NCI-H146 treated with DMSO at 0.1 percent for 48 hours (cell line): ENCODE results near the gene ATP11B.

Experiments used
- DNase-seq: peaks from one replicate; lab custom pipeline; 2025; ENCODE audit not compliant: unreplicated experiment; lab: John Stamatoyannopoulos, UW

Gene ATP11B

DNA sequence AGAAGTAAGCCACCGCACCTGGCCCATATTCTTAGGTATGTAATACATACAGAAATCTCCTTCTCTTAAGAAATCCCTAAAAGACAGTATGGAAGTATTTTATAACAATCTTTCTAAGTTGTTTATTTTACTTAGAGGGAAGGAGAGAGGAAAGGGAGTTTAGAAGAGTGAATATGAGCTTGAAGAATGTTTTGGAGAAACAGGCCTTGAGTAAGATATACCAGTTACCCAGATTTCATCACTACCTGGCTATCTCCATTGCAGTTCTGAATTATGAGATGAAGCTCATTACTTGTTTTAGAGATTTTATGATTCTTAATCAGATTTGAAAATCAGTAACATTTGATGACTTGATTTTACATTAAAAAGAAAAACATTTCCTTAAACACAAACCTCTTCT lies 115.2 kb downstream of the ATP11B start:
- DNase-seq = no peak

DNA sequence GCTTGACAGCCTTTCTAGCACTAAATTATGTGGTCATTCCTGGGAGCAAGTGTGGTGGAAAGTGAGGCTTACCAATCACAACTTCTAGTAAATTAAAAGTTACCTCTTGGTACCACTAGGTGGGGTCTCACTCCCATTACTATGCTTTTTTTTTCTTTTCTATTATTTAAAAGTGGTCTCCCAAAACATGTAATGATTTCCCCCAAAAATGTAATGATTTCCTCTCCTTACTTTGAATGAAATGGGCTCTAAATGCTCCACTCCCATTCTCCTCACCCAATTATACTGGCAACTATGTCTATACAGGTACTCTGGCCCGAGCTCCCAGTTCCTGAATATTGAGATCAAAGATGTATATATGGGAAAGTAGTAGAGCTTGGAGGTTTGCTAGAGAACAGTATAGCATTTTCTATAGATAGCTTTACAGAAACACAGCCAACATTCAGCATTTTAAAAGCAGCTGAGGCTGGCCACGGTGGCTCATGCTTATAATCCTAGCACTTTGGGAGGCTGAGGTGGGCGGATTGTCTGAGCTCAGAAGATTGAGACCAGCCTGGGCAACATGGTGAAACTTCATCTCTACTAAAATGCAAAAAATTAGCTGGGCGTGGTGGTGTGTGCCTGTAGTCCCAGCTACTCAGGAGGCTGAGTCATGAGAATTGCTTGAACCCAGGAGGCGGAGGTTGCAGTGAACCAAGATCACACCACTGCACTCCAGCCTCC lies 116.2 kb downstream of the ATP11B start:
- peak; percentile 14 for DNase-seq

DNA sequence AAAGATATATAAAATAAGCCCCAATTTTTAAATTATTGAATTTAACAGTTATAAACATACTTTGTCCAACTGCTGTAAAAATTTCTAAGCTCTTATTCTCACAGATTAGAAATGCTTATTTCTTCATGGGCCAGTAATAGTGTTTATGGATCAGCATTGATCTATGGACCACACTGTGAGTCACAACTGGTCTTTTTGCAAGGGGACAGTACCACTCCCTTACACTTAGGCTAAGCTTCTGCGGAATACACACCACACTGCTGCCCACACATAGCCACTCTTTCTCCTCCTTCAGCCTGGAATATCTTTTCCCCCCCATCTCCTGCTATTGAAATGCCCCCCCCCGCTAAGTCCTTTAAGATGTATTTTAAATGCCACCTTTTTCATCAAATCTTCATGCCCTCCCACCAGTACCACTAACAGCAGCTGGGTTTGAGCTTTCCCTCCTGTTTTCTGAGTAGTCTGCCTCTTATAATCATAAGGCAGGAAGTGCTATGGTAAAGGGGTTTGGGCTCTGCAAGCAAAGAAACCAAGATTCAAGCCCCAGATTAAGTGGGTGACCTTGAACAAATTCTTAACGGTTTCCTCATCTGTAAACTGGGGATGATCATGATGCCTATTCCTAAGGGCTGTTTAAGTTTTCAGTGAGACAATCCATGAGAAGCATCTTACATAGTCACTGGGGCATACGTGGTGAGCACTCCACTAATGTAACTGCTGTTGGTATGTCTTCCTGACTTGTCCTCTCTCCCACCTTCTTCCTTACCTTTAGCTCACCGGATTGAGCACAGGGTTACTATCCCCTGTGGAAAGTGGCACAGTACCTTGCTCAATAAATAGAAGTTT lies 117.9 kb downstream of the ATP11B start:
- DNase-seq = no peak

DNA sequence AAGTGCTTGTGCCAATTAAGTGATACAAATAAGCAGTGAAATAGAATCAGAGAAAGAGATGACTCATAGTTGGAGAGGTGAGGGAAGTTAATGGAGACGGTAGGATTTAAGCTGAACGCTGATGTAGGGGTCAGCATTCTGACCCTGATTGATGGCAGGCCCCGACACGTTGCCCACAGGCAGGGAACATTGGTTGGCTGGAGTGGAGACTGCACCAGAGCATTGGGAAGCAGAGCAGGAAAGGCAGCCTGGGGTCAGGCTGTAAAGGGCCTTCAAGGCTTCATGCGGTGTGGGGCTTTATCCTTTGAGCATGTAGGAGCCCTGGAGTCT lies 118.4 kb downstream of the ATP11B start:
- no peak for DNase-seq

DNA sequence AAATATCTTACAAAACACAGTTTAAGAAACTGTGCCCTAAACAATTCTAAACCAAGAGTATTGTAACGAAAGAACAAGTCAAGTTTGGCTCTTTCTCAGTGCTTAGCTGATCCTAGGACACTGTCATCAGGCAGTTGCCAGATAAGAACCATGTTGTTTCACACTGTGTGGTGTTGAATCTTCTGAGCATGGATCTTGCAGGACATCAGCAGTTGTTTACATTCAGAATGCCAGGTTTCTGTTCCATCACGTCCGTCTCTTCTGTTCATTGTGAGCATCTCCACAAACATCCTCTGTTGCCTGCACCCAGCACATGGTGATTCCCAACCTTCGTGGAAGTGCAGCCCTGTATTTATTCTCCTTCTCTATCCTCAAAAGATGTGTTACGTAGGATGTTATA lies 119.2 kb downstream of the ATP11B start:
- no peak for DNase-seq

DNA sequence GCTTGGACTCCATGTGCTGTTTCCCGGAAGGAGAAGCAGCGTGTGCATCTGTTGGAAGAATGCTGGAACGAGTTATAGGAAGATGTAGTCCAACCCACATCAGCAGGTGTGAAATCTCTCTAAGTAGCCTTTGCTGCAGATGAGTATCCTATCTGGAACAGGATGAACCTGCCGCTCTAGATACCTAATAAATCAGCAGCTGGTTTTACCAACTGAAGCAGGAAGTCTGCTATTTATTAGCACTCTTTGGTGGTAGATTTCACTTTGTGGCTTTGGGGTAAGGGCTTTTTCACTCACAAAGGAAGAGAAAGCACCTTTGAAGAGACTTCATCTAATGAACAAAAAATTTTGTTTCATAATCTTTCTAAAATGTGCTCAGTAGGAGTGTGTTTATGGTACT lies 120.6 kb downstream of the ATP11B start:
- no peak for DNase-seq

DNA sequence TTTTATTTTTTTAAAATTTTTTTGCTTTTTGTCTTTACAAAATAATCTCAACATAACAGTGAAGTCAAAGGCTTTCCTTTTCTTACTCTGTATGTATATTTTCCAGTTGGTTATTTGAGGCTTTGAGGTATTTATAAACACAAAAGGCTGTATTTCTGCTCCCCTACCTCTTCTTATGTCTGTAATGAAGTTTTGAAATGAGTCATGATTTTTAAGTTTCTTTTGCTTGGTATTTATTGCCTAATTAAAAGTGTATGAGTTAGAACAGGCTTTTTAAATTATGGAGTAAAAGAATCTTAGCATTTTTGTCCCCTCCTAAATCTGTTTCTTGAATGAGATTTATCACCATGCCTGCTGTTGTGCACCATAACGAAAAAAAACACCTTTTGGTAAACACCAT lies 121.0 kb downstream of the ATP11B start:
- no peak for DNase-seq

DNA sequence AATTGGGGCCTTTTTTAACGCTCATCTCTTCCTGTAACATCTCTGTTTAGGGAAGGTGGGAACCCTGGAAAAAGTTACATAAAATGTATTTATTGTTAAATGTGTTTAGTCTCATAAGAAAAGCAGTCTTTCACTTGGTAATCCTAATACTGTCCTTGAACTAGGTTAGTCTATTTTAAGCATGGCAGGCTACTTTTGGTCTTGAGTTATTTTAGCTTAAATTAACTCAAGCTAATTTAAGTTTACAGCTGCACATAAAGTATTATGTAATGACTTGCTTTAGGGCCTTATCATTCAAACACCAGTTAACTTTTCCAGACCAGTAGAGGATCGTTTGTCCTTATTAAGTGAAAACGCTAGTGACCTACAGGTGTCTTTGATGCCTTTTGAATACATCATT lies 123.8 kb downstream of the ATP11B start:
- no peak for DNase-seq

DNA sequence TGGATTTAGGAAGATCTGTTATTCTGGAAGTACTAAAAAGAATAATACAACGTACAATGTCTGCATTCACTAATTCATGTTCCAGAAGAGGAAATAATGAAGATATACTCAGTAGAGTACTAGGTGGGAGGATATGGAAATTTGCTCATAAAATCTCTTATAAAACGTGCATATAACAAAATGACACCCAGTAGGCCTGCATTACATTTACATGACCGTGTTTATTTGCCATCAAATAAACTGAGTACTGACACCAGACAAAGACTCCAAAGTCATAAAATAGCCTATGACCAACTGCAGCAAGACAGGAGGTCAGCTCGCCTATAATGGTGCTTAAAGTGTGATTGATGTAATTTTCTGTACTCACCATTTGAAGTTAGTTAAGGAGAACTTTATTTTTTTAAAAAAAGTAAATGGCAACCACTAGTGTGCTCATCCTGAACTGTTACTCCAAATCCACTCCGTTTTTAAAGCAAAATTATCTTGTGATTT lies 126.6 kb downstream of the ATP11B start:
- no peak for DNase-seq

DNA sequence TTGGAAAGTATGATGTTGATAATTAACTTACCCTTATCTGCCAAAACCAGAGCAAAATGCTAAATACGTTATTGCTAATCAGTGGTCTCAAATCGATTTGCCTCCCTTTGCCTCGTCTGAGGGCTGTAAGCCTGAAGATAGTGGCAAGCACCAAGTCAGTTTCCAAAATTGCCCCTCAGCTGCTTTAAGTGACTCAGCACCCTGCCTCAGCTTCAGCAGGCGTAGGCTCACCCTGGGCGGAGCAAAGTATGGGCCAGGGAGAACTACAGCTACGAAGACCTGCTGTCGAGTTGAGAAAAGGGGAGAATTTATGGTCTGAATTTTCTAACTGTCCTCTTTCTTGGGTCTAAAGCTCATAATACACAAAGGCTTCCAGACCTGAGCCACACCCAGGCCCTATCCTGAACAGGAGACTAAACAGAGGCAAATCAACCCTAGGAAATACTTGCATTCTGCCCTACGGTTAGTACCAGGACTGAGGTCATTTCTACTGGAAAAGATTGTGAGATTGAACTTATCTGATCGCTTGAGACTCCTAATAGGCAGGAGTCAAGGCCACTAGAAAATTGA lies 127.3 kb downstream of the ATP11B start:
- no peak for DNase-seq

DNA sequence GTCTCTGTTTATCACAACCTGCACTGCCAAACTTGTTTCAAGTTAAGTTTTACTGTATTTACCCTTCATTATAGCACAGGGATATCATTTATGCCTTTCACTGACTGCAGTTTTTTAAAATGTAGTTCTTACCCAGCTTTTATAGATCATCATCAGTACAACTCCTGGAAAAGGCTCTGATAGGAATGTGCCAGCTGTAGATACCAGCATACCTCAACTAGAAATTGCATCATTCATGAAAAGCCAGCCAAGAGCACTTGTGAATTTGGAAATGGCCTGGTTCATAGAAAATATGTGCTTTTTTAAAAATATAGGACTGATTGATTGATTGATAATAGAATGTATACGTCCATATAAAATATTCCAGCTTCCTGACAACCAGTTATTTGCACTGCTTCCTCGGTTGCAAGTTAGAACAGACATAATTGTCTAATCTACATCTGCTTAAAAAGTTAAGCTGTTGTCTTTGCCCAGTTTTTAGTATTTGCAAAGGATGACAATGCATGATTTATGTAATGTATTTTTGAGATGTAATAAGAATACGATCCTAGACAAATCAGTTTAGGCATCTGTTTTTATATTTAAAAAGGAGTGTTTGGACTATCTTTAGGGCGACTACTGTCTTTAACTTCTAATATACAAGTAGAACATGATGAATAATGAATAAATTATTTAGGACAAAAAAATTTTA lies 128.5 kb downstream of the ATP11B start:
- DNase-seq = no peak

DNA sequence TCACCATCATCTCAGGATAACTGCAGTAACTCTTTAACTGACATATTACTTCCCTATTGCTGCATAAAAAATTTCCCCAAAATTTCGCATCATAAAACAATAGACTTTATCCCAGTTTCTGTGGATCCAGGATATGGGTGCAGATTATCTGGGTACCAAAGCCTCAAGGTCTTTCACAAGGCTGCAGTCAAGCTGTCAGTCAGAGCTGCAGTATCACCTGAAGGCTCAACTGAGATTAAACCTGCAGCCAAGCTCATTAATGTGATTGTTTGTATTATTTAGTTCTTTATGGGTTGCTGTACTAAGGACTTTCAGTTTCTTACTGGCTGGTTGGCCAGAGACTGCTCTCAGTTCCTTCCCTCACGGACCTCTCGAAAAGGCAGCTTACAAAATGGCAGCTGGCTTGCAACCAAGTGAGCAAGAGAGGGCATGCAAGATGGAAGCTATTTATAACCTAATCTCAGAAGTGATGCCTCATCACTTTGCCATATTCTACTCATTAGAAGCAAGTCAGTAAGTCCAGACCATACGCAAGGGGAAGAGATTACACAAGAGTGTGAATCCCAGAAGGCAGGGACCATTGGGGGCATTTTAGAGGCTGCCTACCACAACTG lies 132.1 kb downstream of the ATP11B start:
- DNase-seq = no peak

DNA sequence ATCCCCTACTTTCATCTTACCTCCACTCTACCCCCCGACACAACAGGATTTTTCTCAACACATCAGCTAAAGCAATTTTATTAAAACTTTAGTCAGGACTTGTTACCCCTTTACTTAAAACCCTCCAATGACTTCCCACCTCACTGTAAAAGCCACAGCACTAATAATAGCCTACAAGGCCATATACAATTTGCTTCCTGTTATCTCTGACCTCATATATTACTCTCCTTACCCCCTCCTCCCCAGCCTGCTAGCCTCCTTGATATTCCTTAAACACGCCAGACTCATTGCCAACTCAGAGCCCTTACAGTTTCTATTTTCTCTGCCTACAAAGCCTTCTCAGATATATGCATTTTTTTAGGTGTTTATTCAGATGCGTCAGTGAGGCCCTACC lies 132.6 kb downstream of the ATP11B start:
- no peak for DNase-seq

DNA sequence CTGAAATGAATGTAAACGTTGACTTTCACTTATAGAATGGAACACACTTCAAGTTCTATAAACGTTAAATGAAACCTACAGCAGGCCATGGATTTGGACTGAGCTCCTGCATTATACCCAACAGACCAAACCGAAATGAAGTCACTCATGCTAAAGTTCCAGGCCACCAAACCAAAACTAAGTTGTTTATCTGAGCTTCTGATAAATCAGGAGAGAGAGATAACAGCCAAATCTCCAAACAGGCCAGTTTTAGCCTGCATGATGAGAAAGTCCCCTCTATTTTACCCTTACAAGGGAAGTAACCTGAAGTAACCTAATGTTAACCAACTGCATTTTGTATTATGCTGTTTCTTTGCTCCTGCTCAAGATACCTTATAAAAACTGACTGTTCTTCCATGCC lies 142.5 kb downstream of the ATP11B start:
- no peak for DNase-seq

DNA sequence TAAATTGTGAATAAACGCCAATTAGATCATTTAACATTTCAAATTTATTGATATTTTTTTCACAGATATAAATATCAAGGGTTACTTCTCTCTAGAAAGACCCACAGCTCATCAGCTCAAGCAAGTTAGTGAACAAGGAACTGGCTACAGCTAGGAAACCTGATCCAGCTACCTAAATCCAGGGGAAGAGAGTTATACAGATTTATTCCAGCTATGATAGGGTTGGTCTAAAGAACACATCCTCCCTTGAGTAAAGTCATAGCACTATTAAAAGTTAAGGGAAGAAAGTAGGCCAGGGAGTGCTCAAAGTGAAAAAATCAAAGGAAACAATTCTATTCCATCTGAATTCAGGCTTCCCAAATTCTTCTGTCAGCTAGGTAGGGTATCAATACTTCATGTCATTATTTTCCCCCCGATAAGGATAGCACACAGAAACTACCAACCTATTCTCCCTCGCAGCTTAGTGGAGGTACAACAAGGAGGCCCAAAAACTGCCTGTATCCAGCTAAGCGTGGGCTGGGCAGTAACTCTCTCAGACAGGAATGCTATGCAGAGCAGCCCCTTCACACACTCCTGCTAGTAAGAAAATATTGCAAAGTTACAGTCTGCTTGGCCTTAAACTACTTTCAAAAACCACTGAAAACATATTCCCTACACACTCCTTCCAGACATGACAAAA lies 143.1 kb downstream of the ATP11B start:
- no peak for DNase-seq

DNA sequence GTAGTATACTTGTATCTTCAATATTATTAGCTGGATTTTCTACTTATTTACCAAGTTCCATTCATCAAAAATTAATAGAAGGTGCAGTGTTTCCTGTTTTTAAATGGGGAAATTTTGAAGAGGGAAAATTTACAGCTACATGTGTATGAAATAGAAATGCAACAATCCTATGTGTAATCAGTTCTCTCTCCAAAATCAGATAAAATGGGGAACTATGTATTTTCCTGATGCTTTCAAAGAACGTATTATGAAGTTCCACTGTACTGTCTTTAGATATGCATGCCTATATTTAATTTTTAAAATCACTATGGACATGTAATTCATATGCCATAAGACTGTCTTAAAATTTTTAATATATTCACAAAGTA lies 143.6 kb downstream of the ATP11B start:
- DNase-seq = no peak

DNA sequence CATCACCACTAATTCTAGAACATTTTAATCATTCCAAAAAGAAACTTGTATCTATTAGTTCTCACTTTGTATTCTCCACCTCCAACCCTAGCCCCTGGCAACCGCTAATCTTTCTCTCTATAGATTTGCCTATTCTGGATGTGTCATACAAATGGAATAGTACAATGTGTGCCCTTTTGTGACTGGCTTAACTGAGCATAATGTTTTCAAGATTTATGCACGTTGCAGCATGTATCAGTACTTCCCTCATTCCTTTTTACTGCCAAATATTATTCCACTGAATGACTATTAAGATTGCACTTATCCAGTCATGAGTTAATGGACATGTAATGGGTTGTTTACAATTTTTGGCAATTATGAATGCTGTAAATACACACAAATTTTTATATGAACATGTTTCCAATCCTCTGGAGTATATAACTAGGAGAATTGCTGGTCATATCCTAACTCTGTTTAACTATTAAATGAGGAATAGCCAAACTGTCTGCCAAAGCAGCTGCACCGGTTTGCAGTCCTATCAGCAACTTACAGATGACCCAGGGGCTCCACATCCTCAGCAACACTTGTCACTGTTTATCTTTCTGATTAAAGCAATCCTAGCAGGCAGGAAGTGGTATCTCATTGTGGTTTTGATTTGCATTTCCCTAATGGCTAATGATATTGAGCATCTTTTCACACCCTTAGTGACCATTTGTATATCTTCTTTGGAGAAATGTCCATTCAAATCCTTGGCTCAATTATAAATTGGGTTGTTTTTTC lies 144.2 kb downstream of the ATP11B start:
- DNase-seq = no peak

DNA sequence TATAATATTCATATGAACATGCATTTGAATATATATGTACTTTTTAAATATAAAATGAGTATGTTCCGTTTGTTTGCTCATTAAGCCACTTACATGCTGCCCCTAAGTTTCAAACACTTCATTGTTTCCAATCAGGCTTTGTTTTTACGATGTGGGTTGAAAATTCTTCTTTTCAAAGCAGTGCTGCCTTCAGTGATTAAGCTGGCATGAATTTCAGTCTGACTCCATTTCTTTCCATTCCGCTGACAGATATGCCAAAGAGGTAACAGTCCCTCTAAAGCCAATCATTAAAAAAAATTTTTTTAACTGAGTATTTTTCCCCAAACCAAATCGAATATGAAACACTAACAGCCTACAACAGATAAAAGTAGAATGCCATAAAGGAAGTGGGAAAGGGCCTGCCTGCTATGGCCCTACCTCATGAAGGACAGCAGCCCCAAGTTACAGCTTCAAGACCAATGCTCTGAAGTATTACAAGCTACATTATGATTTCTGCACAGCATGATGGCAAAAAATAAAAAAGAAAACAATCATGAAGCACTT lies 147.0 kb downstream of the ATP11B start:
- DNase-seq = no peak

DNA sequence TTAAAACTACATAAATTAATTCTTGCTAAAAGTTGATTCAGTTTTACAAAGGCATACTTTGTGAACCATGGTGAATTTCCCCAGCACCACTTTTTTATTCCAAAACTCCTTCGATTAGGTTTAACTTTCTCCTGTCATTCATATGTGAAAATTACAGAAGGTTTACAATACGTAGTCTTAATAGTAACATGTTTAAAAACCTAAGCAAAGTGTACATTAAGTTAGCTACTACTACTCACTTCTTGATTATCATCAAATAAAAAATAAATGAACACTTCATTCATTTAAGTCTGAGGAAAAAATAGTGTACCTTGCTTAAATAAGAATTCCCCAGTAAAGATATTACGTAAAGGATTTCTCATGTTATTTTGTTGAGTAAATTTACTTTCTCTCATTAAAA lies 148.4 kb downstream of the ATP11B start:
- no peak for DNase-seq

DNA sequence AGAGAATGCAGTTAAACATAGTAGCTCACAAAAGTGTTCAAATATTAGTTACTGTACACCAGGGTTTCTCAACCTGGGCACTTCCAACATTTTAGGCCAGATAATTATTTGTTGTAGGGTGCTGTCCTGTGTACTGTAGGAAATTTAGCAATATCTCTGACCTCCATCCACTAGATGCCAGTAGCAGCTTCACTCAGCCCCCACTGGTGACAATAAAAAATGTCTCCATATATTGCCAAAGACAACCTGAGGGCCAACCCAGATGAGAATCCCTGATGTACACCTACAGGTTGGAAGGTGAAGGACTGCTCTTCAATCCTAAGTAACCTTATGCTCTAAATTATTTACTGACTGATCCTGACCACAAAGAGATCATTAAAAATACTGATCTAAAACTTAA lies 154.6 kb downstream of the ATP11B start:
- no peak for DNase-seq
